Liver (tissue), 9 donors: ENCODE data around the gene DIPK1B. TPM values are rescaled to one million over a fixed set of nuclear protein-coding genes. Genes with fewer than 3 reads are reported as not detected.
A peak's percentile ranks its signal among the peaks of the same experiment; 100 is the strongest.

ENCODE experiments used
- DNase-seq: peaks from one replicate; pipeline ENCODE4 v3.0.0-alpha.2; 2017; ENCODE audit warnings: low spot score
- H3K27ac ChIP-seq, 2 donors: one replicate each; pipeline ENCODE4 v1.7.0; 2013; ENCODE audit warnings: inconsistent platforms in 2 of 2, low read length in 2 of 2, control low read depth in 1 of 2, low read depth in 1 of 2, mild to moderate bottlenecking in 1 of 2
- H3K27me3 ChIP-seq, 4 donors: one replicate each; pipeline versions ENCODE4 v1.6.1 to v1.7.0; 2013; ENCODE audit warnings: low read length in 3 of 4, inconsistent platforms in 1 of 4, mild to moderate bottlenecking in 1 of 4, moderate library complexity in 1 of 4; ENCODE audit not compliant: control insufficient read depth in 4 of 4, insufficient read depth in 4 of 4
- H3K36me3 ChIP-seq, 4 donors: one replicate each; pipeline versions ENCODE4 v1.6.1 to v1.7.0; 2013; ENCODE audit warnings: low read length in 3 of 4, mild to moderate bottlenecking in 3 of 4, low read depth in 1 of 4, moderate library complexity in 1 of 4; ENCODE audit not compliant: control insufficient read depth in 4 of 4, insufficient read depth in 3 of 4
- H3K4me1 ChIP-seq, 4 donors: one replicate each; pipeline versions ENCODE4 v1.6.1 to v1.7.0; 2013; ENCODE audit warnings: low read length in 3 of 4, mild to moderate bottlenecking in 3 of 4, moderate library complexity in 1 of 4; ENCODE audit not compliant: control insufficient read depth in 4 of 4, insufficient read depth in 4 of 4
- H3K4me3 ChIP-seq, 3 donors: one replicate each; pipeline versions ENCODE4 v1.6.1 to v1.7.0; 2013; ENCODE audit warnings: low read length in 3 of 3, control low read depth in 1 of 3, low read depth in 1 of 3, mild to moderate bottlenecking in 1 of 3
- H3K9ac ChIP-seq, 2 donors: one replicate each; pipeline ENCODE4 v1.7.0; 2013; ENCODE audit warnings: low read length in 2 of 2, mild to moderate bottlenecking in 2 of 2, moderate library complexity in 2 of 2, control low read depth in 1 of 2, low read depth in 1 of 2
- H3K9me3 ChIP-seq, 4 donors: one replicate each; pipeline versions ENCODE4 v1.6.1 to v1.7.0; 2013; ENCODE audit warnings: low read length in 3 of 4; ENCODE audit not compliant: control insufficient read depth in 4 of 4
- EGR1 ChIP-seq, 2 donors: IDR thresholded peaks; 2 replicates each; pipeline ENCODE4 v1.6.1; 2016 to 2018; ENCODE audit warnings: antibody characterized with exemption in 2 of 2, low read depth in 2 of 2
- FOXA1 ChIP-seq: IDR thresholded peaks from 2 replicates; pipeline ENCODE4 v1.6.1; 2016; ENCODE audit warnings: antibody characterized with exemption
- FOXA2 ChIP-seq: IDR thresholded peaks from 2 replicates; pipeline ENCODE4 v1.6.1; 2016; ENCODE audit warnings: antibody characterized with exemption
- GABPA ChIP-seq, 2 donors: IDR thresholded peaks in 1 of 2; conservative IDR thresholded peaks in 1 of 2; 2 replicates each; pipeline ENCODE4 v1.6.1; 2016; ENCODE audit warnings: antibody characterized with exemption in 2 of 2, mild to moderate bottlenecking in 1 of 2, moderate library complexity in 1 of 2
- HNF4A ChIP-seq, 2 donors: conservative IDR thresholded peaks; 2 replicates each; pipeline ENCODE4 v1.6.1; 2016; ENCODE audit warnings: antibody characterized with exemption in 2 of 2, mild to moderate bottlenecking in 2 of 2
- HNF4G ChIP-seq: IDR thresholded peaks from 2 replicates; pipeline ENCODE4 v1.6.1; 2016; ENCODE audit warnings: antibody characterized with exemption
- JUND ChIP-seq, 2 donors: IDR thresholded peaks; 2 replicates each; pipeline ENCODE4 v1.6.1; 2016; ENCODE audit warnings: antibody characterized with exemption in 2 of 2
- NR2F2 ChIP-seq: IDR thresholded peaks from 2 replicates; pipeline ENCODE4 v1.6.1; 2016; ENCODE audit warnings: antibody characterized with exemption
- RAD21 ChIP-seq, 2 donors: IDR thresholded peaks; 2 replicates each; pipeline ENCODE4 v1.6.1; 2016; ENCODE audit warnings: antibody characterized with exemption in 2 of 2, mild to moderate bottlenecking in 2 of 2
- RXRA ChIP-seq, 2 donors: IDR thresholded peaks; 2 replicates each; pipeline ENCODE4 v1.6.1; 2017 to 2018; ENCODE audit warnings: antibody characterized with exemption in 2 of 2, mild to moderate bottlenecking in 1 of 2
- SP1 ChIP-seq: IDR thresholded peaks from 2 replicates; pipeline ENCODE4 v1.6.1; 2018; ENCODE audit warnings: antibody characterized with exemption, mild to moderate bottlenecking
- TAF1 ChIP-seq: conservative IDR thresholded peaks from 2 replicates; pipeline ENCODE4 v1.6.1; 2016; ENCODE audit warnings: antibody characterized with exemption, mild to moderate bottlenecking
- YY1 ChIP-seq: IDR thresholded peaks from 2 replicates; pipeline ENCODE4 v1.6.1; 2016; ENCODE audit warnings: antibody characterized with exemption, mild to moderate bottlenecking
- WGBS: extraction: QIAGEN DNeasy Blood & Tissue Kit; methylation state at CpG from one replicate; pipeline ENCODE4 v1.1.7; 2013; 5-methylcytosine and 5-hydroxymethylcytosine counted together
- polyA plus RNA-seq, 2 donors: library from polyadenylated mRNA; stranded (reverse) in 1 of 2; unstranded in 1 of 2; fragments of 200-250 nt in 1 of 2; fragments of >200 nt in 1 of 2; fragmentation: Nextera tagmentation in 1 of 2; extraction: Ambion mirVana in 1 of 2; gene quantifications; one replicate each; pipeline versions ENCODE4 v1.2.1 to v1.2.3, GENCODE V29; 2013 to 2015
- total RNA-seq, 2 donors: library from RNA; depleted of rRNA; stranded (reverse); fragments of >200 nt; gene quantifications; one replicate each; pipeline ENCODE4 v1.2.3, GENCODE V29; 2014
- TF ChIP-seq, protein P1 (sequence below): IDR thresholded peaks from 2 replicates; pipeline ENCODE4 v1.6.1; 2016; ENCODE audit warnings: antibody characterized with exemption
- TF ChIP-seq, protein P2 (sequence below): IDR thresholded peaks from 2 replicates; pipeline ENCODE4 v1.6.1; 2016; ENCODE audit warnings: antibody characterized with exemption
- TF ChIP-seq, protein P3 (sequence below): IDR thresholded peaks from 2 replicates; pipeline ENCODE4 v1.6.1; 2016; ENCODE audit warnings: antibody characterized with exemption, mild to moderate bottlenecking
- TF ChIP-seq, protein P4 (sequence below): IDR thresholded peaks from 2 replicates; pipeline ENCODE4 v1.6.1; 2016; ENCODE audit warnings: antibody characterized with exemption
- TF ChIP-seq, protein P5 (sequence below): fragments of 150-350 bp; IDR thresholded peaks from 2 replicates; pipeline ENCODE4 v1.5.1; 2017; ENCODE audit warnings: improper control_type of control experiment, low read depth, low read length; ENCODE audit not compliant: missing input control
- donor health status: healthy.
- donor health status: healthy.
- donor health status: healthy.
- donor health status: healthy.
- donor health status: healthy.

DIPK1B gene
- total and polyA plus RNA-seq, 4 donors = 2.3 to 19.7 (median 5.2) TPM

DNA sequence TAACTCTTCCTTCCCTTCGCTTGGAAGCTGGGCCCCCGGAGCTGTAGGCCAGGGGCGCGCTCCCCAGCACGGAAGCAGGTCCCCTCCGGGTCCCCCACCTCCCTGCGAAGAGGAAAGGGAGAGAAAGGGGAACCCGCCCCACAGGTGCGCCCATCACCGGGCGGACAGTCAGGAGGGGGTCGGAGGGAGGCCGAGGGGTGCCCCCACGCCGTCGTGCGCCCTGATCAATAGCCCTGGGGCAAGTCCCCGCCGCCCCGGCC, 25.9 kb upstream of the DIPK1B start:
- Histone ChIP-seq H3K36me3 (no peaks in the 10 kb centered on the region), H3K9me3 (no peaks in the 10 kb centered on the region), H3K27me3 (no peaks in the 10 kb centered on the region), H3K9ac (peak overlapping the region; percentile 57 to 79), H3K4me3 (peak overlapping the region; percentile 78 to 89 (median 84)), H3K4me1 (peaks cover 50 to 81% (median 71%) of the 10 kb centered on the region in 4 donors), H3K27ac (peak overlapping the region; percentile 89 to 92)
- TF ChIP-seq JUND (IDR thresholded peaks at IDR 0.05) = no peak
- TF ChIP-seq YY1 = no peak
- TF ChIP-seq EGR1 (IDR thresholded peaks at IDR 0.05; ENCODE audit: low read depth in 2 of 2) = no peak
- no peak for TF ChIP-seq RXRA (IDR thresholded peaks at IDR 0.05)
- no peak for TF ChIP-seq RAD21 (IDR thresholded peaks at IDR 0.05)
- 2% methylated on average over 20 of the region's 20 CpGs for WGBS
- no peak for DNase-seq

DNA sequence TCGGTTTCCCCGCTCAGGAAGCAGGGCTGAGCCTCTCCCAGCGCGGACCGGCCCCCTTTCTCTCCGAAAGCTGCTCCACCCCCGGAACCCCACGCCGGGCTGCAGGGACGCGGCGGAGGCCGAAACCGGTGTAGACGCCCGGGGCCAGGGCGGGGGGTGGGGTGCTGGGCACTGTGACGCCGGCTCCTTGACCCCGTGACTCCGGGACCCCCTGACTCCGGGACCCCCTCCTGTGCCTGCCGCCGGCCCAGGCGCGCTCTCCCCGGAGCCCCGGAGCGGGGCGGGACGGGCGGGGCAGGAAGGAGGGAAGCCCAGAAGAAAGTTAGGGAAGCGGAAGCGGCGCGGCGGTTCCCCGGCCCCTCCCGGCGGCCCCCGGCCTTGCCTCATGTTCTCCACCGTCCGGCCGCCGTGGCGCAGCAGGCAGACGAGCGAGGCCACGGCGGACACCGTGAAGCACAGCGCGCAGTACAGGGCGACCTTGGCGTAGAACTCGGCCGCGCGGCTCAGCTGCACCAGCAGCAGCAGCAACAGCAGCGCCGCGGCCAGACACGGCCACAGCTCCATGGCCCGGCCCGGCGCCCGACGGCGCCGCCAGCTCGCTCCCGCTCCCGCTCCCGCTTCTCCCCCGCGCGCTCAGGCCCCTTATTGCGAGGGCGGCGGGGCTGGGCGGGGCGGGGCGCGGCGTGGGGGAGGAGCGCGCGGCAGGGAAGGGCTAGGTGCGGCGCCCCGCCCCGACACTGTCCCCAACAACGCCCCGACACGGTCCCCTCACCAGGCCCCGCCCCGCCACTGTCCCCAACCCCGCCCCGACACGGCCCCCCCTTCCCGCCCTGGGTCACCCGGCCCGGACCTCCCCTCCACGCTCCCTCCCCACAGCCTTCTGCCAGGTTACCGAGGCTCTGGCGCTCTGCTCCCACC, 25.3 kb upstream of the DIPK1B start, which contains the start of gene AGPAT2:
Gene AGPAT2 (minus strand): TSS at position 664 of the 918 bp plus-strand sequence. CDS start 100 bp downstream, at position 564.
- WGBS = under 1% methylated on average over 102 of the region's 106 CpGs
- Histone ChIP-seq H3K4me1 (peaks cover 44 to 77% (median 66%) of the 10 kb centered on the region in 4 donors), H3K9ac (peak within 1 kb of the TSS; percentile 57 to 79), H3K27ac (peak within 1 kb of the TSS; percentile 91 to 92), H3K36me3 (no peaks in the 10 kb centered on the region), H3K9me3 (no peaks in the 10 kb centered on the region), H3K4me3 (peak within 1 kb of the TSS; percentile 78 to 89 (median 84)), H3K27me3 (no peaks in the 10 kb centered on the region)
- peak; percentile 78 for DNase-seq
- TF ChIP-seq EGR1 (IDR thresholded peaks at IDR 0.05; ENCODE audit: low read depth in 2 of 2) (peak in 1 of 2 donors; percentile 0), HNF4G (no peak)

DNA sequence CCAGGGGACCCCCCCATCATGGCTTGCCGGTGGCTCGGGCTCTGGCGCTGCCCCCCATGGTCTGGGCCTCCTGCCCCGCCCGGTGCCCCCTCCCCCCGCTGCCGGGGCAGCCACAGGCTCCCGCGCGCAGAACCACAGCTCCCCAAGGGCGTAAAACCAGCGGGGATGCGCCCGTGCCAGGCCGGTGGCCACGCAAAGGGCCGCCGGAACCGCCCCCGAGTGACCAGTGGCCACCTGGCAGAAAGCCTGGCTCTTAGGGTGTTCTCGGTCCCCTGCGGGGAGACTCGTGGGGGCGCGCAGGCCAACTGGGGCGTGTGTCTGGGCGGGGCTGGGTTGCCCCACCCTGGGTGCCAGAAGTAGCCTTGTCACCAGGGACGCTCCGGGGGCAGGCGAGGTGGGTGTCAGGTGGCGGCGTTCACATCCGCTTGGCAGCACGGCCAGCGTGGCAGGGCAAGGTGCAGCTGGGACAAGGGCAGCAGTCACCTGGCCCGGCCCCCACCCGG, 24.6 kb upstream of the DIPK1B start:
- peaks cover 42 to 72% (median 59%) of the 10 kb centered on the region in 4 donors for H3K4me1 ChIP-seq
- no peak overlapping the region for H3K9ac ChIP-seq
- peak overlapping the region in 1 of 3 donors; percentile 89 for H3K4me3 ChIP-seq
- DNase-seq = no peak
- H3K9me3 ChIP-seq = no peaks in the 10 kb centered on the region
- WGBS = 10% methylated on average over 37 of the region's 37 CpGs
- peak overlapping the region; percentile 91 to 92 for H3K27ac ChIP-seq
- TF ChIP-seq JUND (IDR thresholded peaks at IDR 0.05) (peak in 1 of 2 donors; percentile 47), SP1 (peak; percentile 87), RXRA (IDR thresholded peaks at IDR 0.05) (peak; percentile 81 to 85), YY1 (peak; percentile 39), RAD21 (IDR thresholded peaks at IDR 0.05) (no peak), NR2F2 (no peak), HNF4A (conservative IDR thresholded peaks at IDR 0.05) (peak; percentile 89 to 95), FOXA2 (peak; percentile 11), HNF4G (peak; percentile 75), TAF1 (no peak), FOXA1 (no peak), EGR1 (IDR thresholded peaks at IDR 0.05; ENCODE audit: low read depth in 2 of 2) (peak in 1 of 2 donors; percentile 13), GABPA (IDR thresholded peaks at IDR 0.05 in 1 of 2, conservative IDR thresholded peaks at IDR 0.05 in 1 of 2) (peak in 1 of 2 donors; percentile 68)
- TF ChIP-seq, protein P1, sequence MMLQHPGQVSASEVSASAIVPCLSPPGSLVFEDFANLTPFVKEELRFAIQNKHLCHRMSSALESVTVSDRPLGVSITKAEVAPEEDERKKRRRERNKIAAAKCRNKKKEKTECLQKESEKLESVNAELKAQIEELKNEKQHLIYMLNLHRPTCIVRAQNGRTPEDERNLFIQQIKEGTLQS = no peak
- TF ChIP-seq, protein P2, sequence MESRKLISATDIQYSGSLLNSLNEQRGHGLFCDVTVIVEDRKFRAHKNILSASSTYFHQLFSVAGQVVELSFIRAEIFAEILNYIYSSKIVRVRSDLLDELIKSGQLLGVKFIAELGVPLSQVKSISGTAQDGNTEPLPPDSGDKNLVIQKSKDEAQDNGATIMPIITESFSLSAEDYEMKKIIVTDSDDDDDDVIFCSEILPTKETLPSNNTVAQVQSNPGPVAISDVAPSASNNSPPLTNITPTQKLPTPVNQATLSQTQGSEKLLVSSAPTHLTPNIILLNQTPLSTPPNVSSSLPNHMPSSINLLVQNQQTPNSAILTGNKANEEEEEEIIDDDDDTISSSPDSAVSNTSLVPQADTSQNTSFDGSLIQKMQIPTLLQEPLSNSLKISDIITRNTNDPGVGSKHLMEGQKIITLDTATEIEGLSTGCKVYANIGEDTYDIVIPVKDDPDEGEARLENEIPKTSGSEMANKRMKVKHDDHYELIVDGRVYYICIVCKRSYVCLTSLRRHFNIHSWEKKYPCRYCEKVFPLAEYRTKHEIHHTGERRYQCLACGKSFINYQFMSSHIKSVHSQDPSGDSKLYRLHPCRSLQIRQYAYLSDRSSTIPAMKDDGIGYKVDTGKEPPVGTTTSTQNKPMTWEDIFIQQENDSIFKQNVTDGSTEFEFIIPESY = no peak
- TF ChIP-seq, protein P3, sequence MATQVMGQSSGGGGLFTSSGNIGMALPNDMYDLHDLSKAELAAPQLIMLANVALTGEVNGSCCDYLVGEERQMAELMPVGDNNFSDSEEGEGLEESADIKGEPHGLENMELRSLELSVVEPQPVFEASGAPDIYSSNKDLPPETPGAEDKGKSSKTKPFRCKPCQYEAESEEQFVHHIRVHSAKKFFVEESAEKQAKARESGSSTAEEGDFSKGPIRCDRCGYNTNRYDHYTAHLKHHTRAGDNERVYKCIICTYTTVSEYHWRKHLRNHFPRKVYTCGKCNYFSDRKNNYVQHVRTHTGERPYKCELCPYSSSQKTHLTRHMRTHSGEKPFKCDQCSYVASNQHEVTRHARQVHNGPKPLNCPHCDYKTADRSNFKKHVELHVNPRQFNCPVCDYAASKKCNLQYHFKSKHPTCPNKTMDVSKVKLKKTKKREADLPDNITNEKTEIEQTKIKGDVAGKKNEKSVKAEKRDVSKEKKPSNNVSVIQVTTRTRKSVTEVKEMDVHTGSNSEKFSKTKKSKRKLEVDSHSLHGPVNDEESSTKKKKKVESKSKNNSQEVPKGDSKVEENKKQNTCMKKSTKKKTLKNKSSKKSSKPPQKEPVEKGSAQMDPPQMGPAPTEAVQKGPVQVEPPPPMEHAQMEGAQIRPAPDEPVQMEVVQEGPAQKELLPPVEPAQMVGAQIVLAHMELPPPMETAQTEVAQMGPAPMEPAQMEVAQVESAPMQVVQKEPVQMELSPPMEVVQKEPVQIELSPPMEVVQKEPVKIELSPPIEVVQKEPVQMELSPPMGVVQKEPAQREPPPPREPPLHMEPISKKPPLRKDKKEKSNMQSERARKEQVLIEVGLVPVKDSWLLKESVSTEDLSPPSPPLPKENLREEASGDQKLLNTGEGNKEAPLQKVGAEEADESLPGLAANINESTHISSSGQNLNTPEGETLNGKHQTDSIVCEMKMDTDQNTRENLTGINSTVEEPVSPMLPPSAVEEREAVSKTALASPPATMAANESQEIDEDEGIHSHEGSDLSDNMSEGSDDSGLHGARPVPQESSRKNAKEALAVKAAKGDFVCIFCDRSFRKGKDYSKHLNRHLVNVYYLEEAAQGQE = no peak
- TF ChIP-seq, protein P4, sequence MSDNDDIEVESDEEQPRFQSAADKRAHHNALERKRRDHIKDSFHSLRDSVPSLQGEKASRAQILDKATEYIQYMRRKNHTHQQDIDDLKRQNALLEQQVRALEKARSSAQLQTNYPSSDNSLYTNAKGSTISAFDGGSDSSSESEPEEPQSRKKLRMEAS = peak; percentile 19
- TF ChIP-seq, protein P5, sequence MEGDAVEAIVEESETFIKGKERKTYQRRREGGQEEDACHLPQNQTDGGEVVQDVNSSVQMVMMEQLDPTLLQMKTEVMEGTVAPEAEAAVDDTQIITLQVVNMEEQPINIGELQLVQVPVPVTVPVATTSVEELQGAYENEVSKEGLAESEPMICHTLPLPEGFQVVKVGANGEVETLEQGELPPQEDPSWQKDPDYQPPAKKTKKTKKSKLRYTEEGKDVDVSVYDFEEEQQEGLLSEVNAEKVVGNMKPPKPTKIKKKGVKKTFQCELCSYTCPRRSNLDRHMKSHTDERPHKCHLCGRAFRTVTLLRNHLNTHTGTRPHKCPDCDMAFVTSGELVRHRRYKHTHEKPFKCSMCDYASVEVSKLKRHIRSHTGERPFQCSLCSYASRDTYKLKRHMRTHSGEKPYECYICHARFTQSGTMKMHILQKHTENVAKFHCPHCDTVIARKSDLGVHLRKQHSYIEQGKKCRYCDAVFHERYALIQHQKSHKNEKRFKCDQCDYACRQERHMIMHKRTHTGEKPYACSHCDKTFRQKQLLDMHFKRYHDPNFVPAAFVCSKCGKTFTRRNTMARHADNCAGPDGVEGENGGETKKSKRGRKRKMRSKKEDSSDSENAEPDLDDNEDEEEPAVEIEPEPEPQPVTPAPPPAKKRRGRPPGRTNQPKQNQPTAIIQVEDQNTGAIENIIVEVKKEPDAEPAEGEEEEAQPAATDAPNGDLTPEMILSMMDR = no peak
- no peaks in the 10 kb centered on the region for H3K27me3 ChIP-seq
- H3K36me3 ChIP-seq = no peaks in the 10 kb centered on the region
